ENCODE results near the gene TMEM161A.

DNA sequence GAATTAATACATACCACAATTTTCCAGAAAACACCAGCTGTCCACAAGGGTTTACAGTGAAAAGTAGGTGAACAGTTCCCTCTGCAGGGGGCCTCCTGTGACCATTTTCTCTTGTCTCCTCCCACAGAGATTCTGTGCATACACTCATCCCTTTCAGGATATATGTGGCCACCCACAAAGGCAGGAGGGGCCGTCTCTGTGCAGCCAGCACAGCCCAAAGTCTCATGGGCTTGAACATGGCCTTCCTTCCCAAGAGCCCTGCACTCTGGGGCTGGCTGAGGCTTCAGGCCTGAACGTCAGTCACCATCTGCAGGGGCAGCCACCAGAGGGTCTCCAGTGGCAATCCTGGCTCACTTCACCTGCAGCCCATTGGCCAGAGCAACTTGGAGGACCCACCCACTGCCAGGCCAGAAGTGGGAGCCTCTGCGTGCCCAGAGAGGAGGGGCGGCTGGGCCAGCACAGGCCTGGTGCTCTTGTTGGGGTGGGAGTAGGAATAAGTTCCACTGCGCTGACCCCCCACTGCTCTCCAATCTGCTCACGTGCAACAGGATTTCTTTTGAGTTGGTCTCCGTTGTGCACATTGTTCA is 25.1 kb downstream of the TMEM161A start:
- TF ChIP-seq ZNF274 (IDR thresholded peaks at IDR 0.05; ENCODE audit: low read depth, low read length) (no peak), YY1 (IDR thresholded peaks at IDR 0.05; ENCODE audit: insufficient read depth, insufficient read length) (no peak)

Data from NT2/D1 (cell line).